Measurements from ENCODE around the gene ACBD4.

- TF ChIP-seq CTCF (IDR thresholded peaks at IDR 0.05; ENCODE audit: low read depth, low read length) (no peak), EZH2phosphoT487 (IDR thresholded peaks at IDR 0.05; ENCODE audit: low read depth) (no peak)
Measured at GRCh38 chr17:45144199-45145034, 8.9 kb downstream of the ACBD4 start.

Measured in OCI-LY3 (cell line).